ENCODE results near the gene FUT3.
"Not testable (repeated sequence)": the region's sequence is repeated elsewhere in the genome, so short reads cannot be mapped to it uniquely, and the experiment has no call there.

The FUT3 gene

DNA sequence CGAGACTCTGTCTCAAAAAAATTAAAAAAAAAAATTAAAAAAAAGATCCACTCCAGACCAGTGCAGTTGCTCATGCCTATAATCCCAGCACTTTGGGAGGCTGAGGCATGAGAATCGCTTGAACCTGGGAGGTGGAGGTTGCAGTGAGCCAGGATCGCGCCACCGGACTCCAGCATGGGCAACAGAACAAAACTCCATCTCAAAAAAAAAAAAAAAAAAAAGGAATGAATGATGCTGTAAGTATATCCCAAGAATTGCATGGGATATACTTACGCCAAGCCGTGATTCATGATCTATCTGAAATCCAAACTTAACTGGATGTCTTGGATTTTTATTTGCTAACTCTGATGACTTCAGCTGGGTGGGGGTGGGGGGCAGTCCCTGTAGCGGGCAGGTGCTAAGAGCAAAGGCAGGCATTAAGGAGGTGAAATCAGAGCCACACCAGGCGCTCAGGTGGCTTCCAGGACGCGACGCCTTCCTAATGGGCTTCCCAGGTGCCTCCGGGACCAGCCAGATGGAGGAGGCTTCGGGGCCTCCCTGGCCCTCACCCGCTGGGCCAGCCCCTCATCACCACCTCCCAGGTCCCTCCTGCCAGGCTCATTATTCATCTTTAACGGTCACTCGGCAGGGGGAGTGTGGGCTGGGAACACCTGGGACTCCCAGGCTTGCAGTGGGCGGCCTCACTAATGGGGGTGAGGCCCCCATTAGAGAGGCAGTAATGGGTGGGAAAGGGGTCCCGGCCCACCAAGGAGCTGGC, 30.5 kb upstream of the FUT3 start:
- DNase-seq (ENCODE audit: low read depth), result no peak

DNA sequence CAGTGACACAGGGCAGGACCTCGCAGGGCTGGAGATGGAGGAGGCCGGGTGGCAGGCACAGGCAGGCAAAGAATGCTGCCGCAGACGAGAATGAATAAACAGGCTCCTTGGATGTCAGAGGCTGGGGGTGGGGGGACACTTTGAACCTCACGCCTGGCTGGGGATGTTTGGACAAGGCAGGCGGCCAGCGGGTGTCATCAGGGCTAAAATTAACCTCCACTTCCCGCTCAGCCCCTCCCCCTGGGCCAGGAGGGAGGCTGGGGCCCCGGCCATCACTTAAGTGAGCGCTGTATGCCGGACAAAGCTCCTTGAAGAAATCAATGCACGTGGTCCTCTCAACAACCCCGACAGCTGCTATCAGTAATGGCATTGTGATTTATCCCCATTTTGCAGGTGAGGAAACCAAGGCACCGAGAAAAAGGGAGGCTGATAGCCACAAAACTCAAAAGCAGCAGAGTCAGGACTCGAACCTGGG, 29.4 kb upstream of the FUT3 start:
- DNase-seq (ENCODE audit: low read depth), result no peak

GRCh38 chr19:5880196-5880595, 28.9 kb upstream of the FUT3 start:
- DNase-seq (ENCODE audit: low read depth), result no peak

DNA sequence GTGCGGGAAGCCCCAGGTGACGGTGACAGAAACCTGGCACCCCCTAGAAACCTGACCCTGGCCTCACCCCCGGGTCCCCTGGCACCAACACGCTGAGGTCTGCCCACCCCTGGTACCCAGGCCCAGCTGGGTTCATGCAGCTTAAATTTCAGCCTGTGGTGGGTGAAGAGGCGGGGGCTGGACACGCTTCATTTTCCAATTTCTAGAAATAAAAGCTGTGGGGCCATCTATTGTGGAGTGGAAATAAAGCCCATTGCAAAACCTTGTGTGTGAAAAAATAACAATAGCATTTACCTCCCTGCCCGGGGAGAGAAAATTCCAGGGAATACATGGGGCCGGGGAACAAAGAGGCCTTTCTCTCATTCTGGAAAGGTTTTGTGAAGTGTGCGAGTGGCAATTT, 26.6 kb upstream of the FUT3 start:
- no peak for DNase-seq (ENCODE audit: low read depth)

DNA sequence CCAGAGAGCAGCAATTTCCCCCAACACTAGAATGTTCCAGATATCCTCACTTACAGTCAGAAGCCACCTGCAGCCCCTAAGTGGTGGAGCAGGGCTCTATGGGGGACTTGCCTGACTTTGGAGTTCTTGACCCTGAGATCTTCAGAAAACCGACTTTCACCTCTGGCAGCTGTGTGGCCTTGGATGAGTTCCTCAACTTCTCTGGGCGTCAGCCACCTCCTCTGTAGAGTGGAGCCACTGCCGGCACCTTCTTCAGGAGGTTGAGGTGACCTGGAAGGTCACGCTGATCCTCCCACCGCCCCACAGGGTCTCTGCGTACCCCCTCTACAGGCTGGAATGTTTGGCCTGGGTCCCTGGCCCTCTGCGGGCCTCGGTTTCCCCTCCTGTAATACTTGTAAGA, 26.2 kb upstream of the FUT3 start:
- DNase-seq (ENCODE audit: low read depth), result no peak

GRCh38 chr19:5874496-5874895, 23.2 kb upstream of the FUT3 start:
- not testable (repeated sequence) for DNase-seq (ENCODE audit: low read depth)

DNA sequence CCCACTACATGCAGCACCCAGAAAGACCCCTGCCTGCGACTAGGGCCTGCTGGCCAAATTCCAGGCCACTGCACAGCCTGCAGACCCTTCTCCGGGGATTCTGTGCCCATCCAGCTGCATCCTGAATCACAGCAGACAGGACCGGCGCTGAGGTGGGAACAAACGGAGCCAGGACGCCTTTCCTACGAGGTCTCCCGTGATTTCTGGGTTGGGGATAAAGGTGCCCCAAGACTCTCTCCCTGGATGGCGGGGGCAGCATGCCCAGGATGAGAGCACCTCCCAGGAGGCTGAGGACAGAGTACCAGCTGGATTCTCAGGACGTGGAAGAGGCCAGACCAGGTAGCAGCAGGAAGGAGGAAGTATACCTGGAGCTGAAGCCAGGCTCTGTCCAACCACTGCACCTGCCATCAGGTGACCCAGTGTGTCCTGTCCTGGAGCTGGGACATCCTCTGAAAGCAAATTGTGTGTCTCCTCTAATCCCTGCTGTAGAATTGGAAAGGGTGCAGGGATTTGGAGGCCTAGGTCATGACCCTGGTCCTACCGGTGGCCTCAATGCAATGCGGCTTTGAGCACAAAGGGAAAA, 22.5 kb upstream of the FUT3 start:
- no peak for DNase-seq (ENCODE audit: low read depth)

- no peak for DNase-seq (ENCODE audit: low read depth)
Observed at GRCh38 chr19:5870986-5871394, 19.7 kb upstream of the FUT3 start.

- no peak for DNase-seq (ENCODE audit: low read depth)
Observed at GRCh38 chr19:5867201-5868136, 16.2 kb upstream of the FUT3 start.

DNA sequence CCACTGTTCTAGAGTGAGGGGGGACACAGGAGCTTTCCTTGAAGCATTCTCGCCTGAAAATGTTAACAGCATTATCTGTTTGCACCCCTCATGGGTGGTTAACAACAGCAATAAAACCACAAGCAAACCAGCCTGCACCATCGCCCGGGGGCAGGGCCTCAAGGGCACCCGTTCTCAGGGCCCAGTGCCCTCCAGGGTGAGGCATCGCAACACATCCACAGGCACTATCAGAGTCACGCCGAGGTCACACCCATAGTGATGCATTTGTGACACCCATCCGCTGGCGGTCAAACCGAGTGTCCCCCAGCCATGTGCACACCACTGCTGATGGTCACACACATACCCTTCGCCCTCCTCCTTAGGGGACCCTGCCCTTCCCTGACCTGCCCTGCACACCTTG, 14.5 kb upstream of the FUT3 start:
- no peak for DNase-seq (ENCODE audit: low read depth)

GRCh38 chr19:5864725-5865486, 13.7 kb upstream of the FUT3 start:
- DNase-seq (ENCODE audit: low read depth), result no peak

- no peak for DNase-seq (ENCODE audit: low read depth)
Observed at GRCh38 chr19:5864013-5864720, 12.9 kb upstream of the FUT3 start.

GRCh38 chr19:5863030-5863665, 11.9 kb upstream of the FUT3 start:
- DNase-seq (ENCODE audit: low read depth), result no peak

DNA sequence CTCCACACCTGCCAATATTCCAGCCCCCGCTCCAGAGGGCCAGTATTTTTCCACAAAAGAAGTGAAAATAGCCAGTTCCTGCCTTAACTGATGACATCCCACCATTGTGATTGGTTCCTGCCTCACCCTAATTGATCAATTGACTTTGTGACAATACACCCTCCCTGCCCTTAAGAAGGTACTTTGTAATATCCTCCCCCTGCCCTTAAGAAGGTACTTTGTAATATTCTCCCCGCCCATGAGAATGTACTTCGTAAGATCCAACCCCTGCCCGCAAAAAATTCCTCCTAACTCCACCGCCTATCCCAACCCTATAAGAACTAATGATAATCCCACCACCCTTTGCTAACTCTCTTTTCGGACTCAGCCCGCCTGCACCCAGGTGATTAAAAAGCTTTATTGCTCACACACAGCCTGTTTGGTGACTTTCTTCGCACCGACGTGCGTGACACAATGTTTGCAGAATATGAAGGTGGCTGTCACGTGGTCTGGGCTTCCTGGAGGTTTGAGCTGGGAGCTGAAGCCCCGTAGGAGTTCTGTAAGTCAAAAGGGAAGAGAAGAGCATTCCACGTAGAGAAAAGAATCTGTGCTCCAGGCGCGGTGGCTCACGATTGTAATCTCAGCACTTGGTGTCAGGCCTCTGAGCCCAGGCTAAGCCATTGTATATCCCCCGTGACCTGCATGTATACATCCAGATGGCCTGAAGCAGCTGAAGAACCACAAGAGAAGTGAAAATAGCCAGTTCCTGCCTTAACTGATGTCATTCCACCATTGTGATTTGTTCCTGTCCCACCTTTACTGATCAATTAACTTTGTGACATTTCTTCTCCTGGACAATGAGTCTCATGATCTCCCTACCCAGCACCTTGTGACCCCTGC, 6.2 kb upstream of the FUT3 start:
- no peak for DNase-seq (ENCODE audit: low read depth)

GRCh38 chr19:5855151-5855550, 3.9 kb upstream of the FUT3 start:
- DNase-seq (ENCODE audit: low read depth), result not testable (repeated sequence)

GRCh38 chr19:5854121-5854520, 2.9 kb upstream of the FUT3 start:
- DNase-seq (ENCODE audit: low read depth), result not testable (repeated sequence)

DNA sequence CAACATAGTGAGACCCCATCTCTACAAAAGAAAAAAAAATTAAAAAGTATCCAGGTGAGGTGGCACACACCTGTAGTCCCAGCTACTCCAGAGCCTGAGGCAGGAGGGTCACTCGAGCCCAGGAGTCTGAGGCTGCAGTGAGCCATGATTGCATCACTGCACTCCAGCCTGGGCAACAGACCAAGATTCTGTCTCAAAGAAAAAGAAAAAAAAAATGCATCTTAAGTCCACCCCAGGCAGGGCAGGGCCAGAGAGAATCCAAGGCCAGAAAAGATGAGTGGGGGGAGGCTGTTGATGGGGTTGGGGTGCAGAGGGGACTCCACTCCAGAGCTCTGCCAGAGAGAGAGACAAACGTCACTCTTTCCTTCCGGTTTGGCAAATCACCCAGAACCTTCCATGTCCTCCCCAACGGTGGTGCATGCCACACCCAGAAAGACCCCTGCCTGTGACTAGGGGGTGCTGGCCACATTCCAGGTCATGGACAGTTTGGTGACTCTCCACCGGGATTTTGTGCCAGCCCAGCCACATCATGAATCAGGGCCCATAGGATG, 431 bp downstream of the FUT3 start:
- no peak for DNase-seq (ENCODE audit: low read depth)

- DNase-seq (ENCODE audit: low read depth), result no peak
Observed at GRCh38 chr19:5850189-5850588, 1.1 kb downstream of the FUT3 start.

GRCh38 chr19:5848621-5849020, 2.6 kb downstream of the FUT3 start:
- not testable (repeated sequence) for DNase-seq (ENCODE audit: low read depth)

All from activated T-cell treated with anti-CD3 and anti-CD28 coated beads for 48 hours (primary cell).